GM21447 (cell line): Measurements from ENCODE around the gene ROPN1L.
A peak's percentile ranks its signal among the peaks of the same experiment; 100 is the strongest.
"Not testable (repeated sequence)": the region's sequence is repeated elsewhere in the genome, so short reads cannot be mapped to it uniquely, and the experiment has no call there.

Experiments
- ATAC-seq: cut with Tn5 transposase; IDR thresholded peaks from one replicate; pipeline ENCODE4 v1.9.1; 2021; ENCODE audit not compliant: unreplicated experiment

Gene ROPN1L

DNA sequence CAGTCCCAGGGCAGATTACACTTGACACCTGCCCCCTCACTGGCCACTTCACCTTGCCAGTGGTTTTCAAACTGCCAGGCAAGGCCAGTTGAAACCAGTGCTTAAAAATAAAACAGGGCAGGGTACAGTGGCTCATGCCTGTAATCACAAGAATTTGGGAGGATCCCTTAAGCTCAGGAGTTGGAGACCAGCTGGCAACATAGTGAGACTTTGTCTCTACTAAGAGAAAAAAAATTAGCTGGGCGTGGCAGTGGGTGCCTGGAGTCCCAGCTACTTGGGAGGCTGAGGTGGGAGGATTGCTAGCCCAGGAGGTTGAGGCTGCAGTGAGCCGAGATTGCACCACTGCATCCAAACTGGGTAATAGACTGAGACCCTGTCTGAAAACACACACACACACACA lies 58.1 kb downstream of the ROPN1L start:
- ATAC-seq: no peak

DNA sequence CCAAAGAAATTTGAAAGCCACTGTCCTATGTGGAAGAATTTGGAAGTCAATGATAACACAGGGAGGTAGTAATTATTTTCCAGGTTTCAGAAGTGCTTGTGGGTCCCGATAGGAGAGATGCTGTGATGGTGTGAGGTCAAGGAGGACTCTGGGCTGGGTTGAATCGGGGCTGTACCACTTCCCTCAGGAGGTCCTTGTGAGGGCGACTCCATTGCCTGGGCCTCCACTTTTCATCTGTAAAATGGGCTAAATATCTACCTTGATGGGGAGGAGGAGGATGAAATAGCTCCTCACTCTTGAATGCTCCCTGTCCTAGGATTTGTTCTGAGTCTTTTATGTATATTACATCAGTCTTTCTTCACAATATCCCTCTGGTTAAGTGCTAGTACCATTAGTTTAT lies 59.0 kb downstream of the ROPN1L start:
- ATAC-seq: no peak

DNA sequence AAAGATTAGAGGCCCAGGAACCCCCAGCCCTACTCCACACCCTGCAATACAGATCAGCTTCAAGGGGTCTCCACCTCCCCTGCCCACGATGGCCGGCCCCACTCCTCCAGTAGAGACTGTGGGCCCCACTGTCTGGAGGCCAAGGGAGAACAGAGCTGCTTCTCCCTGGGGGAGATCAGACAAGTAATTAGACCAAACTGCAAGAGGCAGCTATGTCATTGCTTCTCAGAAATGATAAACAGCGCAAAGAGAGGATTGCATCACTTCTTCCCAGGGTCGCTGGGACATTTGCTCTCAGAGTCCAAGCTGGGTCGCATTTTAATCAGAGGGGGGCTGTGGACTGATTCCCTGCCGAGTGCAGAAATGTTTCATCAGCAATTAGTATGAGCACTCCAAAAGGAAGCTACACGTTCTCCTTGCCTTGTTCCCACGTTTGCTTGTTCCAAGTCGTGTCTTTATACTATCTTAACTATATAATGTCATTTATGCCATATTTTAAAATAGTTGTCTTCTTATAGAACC lies 59.9 kb downstream of the ROPN1L start:
- ATAC-seq: no peak

DNA sequence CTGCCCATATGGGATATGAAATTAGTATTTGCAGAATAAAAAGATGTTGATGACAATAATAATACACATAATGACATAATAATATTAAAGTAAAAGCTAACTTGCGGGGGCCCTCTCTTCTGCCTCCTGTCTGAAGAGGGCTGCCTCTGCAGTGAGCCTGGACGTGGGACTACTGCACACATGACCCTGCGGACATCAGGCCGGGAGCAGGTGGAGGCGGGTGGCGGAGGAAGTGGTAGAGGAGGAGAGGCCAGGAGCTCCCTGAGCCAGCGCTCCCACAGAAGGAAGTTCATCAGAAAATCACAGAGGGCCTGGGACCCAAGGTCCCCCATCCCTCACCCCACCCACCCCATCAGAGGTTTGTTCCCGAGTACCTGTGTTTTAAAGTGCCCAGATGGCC lies 60.5 kb downstream of the ROPN1L start:
- ATAC-seq: no peak

DNA sequence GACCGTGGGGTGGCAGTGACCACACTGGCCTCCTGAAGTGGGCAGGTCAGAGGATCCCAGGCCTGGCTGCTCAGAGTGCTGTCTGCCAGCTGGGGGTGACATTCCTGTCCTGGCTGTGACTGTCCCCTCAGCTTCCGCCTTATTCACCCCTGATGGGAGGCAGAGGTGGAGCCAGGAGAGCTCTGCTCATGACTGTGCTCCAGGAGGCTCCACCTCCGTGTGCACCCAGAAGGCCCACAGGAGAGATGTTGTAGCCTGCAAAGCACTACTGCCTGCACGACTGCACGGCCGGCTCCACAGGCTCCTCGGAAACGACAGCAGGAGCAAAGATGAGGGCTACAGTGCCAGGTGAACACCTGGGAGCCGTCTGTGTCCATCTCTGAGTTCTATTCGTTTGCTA lies 60.9 kb downstream of the ROPN1L start:
- ATAC-seq: no peak

DNA sequence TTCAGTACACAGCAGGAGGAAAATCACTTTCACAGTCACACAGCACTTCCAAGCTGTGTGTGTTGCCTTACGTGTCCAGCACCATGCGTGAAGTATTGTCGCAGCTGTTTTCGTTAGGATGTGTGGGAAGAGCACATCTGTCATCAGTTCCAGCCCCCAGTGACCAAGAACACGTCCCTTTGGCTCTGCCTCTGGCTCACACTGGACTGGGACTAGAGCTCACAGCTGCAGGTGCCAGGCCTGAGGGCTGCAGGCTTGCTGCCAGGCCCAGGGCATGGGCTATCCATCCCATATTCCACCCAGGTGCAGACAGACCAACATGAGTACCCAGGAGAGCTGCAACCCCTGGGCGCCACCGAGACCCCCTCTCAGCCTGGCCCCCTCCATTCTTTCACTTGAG lies 61.6 kb downstream of the ROPN1L start:
- ATAC-seq: no peak

DNA sequence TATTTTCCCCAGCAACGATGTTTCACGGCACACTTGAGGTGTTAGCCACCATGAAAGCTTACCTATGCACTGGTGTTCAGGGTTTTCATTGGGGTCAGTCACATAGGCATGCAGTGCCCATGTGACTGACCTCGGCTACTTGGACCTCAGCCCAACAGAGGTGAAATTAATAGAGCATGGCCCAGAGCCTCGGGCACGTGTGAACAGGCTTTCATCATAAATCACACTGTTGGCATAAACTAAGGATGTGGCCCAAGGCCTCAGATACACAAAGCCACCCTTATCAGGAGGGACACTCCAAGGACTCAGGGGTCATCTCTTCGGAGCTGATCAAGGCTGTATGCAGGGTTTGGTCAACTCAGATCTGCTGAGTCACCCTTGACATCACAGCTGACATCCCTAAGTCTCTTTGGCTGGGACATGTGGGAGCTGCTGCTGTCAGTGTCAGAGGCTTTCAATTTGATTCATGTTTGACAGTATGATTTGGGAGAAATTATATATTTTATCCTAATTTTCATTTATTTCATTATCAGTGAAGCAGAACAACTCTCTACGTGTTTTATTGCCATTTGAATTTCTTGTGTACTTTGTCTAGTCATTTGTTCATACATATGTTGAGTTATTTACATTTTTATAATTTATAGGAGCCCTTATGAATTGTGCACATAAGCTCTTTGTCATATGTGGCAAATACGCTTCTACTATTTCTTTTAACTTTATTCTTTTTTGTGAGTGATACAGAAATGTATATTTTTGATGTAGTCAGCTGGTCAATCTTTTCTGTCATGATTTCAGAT lies 62.5 kb downstream of the ROPN1L start:
- ATAC-seq: no peak

DNA sequence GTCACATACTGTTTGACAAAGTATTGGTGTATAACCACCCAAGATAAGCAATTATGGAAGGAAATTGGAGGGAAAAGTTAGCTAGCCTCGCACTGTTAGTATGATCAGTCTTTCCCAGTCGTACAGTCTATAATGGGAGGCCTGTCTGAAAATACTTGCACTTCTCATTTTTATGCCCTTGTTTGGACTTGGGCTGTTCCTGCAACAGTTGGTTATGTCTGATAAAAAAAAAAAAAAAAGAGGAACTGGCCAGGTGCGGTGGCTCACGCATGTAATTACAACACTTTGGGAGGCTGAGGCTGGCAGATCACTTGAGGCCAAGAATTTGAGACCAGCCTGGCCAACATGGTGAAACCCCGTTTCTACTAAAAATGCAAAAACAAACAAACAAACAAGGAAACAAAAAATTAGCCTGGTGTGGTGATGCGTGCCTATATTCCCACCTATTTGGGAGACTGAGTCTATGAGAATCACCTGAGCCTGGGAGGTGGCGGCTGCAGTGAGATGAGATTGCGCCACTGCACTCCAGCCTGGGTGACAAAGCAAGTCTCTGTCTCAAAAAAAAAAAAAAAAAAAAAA lies 63.9 kb downstream of the ROPN1L start:
- peak; percentile 82 for ATAC-seq

DNA sequence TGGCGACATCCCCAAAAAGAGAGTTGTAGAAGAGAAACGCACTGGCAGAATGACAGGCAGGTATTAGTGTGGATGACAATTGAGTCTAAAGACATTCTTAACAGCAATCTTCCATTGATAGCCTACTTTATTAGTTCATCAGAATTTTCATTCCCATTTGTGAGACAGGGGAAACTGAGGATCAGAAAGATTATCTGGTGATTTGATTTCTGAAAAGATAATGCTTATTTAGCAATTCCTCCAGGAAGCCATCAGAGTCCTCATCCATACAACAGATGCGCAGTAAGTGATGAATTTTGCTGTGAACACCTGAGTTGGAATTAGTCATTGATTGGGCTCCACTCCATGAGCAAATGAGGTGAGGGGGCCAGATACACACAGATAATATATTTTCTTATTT lies 64.9 kb downstream of the ROPN1L start:
- ATAC-seq: no peak

DNA sequence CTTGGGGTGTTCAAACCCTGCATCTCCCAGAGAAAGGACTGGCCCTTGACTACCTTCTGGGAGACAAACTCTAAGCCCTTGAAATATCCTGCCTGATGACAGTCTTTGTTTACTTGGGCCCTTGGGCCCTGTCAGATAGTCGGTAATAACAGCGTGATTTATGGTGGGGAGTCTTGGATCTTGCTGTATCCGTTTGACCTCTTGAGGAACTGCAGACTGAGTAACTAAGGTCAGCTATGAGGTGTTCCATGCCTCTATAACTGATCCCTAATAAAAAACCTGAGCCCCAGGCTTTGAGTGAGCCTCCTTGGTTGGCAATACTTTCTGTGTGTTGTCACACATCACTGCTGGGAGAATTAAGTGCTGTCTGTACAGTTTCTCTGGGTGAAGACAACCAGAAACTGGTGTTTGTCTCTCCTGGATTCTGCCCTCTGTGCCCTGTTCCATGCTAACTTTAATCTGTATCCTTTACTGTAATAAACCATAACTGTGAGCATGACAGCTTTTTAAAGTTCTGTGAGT lies 66.0 kb downstream of the ROPN1L start:
- ATAC-seq: no peak

DNA sequence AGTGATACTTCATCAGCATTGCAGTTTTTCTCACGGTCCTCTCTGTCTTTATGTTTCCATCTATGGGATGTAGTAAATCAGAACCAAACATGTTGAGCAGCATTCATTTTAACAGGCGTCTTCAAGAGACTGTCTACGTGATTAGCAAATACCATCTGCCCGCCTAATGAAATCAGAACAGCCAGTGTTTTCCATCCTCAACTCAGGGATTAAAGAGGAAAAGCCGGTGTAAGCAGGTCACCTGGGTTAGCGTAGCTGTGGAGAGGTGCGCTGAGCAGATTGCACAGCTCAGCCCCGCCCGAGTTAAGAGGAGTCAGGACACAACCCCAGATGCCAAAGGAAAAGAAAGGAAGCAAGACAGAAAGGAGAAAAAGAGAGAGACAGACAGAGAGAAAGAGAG lies 67.9 kb downstream of the ROPN1L start:
- no peak for ATAC-seq

DNA sequence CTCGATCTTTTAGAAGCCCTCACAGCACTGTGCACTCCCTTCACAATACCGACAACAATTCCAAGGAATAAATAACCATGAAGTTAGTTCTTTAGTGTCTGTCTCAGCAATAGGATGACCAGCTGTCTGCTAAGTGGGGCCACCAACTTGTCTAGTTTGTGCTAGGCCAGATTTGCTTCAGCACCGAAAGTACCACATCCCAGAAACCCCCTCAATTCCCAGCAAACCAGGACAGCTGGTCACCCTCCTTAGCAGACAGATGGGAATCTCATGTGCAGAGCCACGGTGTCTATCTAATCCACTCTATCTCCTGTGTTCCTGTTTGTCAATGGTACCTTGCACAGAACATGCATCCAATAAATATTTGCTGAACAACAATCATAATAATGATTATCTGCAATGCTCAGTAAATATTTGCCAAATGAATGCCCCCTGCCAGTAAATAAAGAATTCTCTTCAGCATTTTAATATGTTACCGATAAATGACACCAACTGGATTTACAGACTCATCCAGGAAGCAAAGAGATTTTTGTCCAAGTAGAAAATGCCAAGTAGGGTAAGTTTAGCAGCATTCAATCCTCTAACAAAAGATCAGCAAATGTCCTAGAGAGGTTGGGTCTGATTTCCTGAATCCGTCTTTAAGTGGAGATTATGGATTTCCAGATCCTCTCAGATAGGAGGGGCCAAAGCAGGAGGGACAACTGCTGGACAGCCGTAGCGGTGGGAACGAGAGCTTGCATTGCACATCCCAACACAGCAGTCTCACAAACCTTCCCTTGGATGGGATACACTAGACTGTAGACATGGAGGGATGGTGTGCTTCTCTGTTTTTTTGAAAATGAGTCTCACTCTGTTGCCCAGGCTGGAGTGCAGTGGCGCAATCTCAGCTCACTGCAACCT lies 70.3 kb downstream of the ROPN1L start:
- ATAC-seq: no peak

DNA sequence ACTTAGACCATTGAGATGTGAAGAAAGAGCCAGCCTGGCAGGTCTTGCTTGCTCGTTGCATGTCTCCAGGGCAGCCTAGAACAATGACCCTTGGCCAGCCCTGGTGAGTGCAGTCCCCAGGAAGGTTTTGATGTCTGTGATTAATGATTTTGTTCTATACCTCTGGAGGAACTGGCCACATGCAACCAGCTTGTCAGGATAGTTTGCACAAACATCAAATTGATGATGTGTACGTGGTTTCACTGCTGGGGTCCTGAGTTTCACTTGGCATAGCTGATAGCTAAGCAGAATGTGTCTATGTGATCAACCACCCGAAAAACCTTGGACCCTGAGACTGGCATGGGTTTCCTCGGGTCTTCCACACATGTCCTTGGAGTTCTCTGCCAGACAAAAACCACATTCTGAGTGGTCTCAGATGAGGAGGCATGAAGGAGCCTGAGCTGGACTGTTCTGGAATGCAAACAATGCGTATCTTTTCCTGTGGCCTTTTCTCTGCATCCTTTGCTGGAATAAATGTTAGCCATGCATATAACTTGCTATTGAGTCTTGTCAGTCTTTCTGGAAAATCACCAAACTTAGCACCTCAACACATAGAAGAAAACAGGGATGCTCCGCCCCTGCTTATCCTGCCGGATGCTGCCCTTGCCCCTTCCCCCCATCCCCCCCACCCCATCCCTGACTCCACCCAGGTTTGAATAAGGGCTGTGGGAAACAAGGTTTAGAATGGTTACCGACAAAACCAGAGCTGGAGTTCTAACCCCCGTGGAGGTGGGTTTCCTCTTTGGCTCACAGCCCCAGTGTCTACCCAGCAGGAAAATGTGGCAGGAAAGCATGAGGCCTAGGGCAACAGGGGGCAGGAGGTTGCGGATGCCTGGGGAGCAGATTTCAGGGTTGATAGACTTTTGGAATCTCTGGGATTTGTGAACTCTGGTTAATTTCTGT lies 72.1 kb downstream of the ROPN1L start:
- ATAC-seq: no peak

DNA sequence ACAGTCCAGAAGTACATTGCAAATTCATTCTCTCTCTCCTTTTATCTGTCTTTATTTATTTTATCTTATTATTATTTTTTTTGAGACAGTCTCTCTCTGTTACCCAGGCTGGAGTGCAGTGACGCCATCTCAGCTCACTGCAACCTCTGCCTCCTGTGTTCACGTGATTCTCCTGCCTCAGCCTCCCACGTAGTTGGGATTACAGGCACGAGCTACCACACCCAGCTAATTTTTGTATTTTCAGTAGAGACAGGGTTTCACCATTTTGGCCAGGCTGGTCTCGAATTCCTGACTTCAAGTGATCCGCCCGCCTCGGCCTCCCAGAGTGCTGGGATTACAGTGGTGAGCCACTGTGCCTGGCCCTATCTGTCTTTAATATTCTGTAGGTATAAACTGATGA lies 72.9 kb downstream of the ROPN1L start:
- not testable (repeated sequence) for ATAC-seq
